Hepatocyte (in vitro differentiated cells): ENCODE data around the gene CCDC152.

Source experiments
- CTCF ChIP-seq: fragments of 200-600 bp; sonication (generic); IDR thresholded peaks from 2 replicates; pipeline ENCODE4 v1.5.1; 2016; ENCODE audit warnings: antibody characterized with exemption, mild to moderate bottlenecking; ENCODE audit not compliant: poor library complexity
- EZH2 ChIP-seq: fragments of 200-600 bp; sonication (generic); IDR thresholded peaks from 2 replicates; pipeline ENCODE4 v1.6.1; 2016; ENCODE audit warnings: antibody characterized with exemption, mild to moderate bottlenecking, borderline replicate concordance

GRCh38 chr5:42830924-42831323, 74.3 kb downstream of the CCDC152 start:
- TF ChIP-seq CTCF (no peak), EZH2 (no peak)
